ELR (cell line): ENCODE data around the gene TGFBI.
A peak's percentile ranks its signal among the peaks of the same experiment; 100 is the strongest.

ENCODE experiments used
- DNase-seq: peaks from one replicate; pipeline ENCODE4 v3.0.0-alpha.2; 2015; ENCODE audit warnings: low read depth

Gene TGFBI

GRCh38 chr5:136028782-136029742, at the start of gene TGFBI:
Gene TGFBI (plus strand): TSS chr5:136028988. CDS start chr5:136029056, 68 bp downstream.
- DNase-seq: peak; percentile 84

- no peak for DNase-seq
These were observed 49.8 kb upstream of the TGFBI start for GRCh38 chr5:135978993-135979392.

DNA sequence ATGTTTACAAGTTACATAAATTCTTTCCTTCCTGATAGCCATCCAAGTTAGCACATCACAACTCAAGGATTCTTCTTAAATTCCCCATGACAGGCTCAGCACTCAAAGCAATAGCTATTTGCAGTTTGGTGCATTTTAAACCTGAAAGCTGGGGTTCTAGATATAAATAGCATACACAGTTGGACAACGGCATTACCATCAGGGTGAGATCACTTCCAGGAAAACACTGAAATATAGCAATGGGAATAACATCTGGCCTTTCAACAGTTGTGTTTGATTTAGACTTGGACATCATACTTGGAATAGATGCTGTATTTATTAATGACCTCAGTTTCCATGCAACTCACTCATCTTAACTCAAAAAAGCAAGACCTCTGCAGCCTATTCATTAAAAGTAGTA, 49.3 kb upstream of the TGFBI start:
- DNase-seq: no peak

DNA sequence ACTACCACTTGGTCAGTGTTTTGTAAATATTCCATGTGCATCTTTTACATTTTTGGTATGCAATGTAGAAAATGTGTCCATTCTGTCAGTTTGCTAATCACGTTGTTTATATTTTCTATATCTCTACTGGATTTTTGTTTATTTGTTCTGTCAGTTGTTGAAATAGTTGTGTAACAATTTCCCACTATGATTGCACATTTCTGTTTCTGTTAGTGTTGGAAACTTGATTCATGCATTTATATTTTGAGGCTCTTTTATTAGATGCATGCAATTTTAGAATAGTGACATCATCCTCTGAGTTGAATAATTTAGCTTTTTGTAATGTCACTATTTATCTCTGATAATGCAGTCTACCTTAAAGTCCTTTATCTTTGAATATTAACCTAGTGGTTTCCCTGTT, 48.2 kb upstream of the TGFBI start:
- DNase-seq: no peak

DNA sequence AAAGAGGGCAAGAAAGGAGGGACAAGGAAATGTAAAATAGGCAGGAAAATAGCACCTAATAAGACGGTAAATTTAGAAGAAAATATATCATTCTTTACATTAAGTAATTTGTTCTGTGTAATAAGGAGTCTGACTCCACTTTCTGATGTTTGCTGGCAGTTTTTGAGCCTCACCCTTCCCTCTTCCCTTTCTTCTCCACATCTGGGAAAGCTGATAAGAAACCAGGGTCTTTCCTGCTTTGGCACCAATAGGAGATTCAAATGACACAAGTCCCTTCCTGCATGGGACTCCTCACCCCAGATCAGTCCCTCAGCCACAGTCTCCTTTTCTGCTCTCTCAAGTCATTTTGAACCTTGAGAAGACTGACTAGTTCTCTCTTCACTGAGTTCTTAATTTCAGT, 42.8 kb upstream of the TGFBI start:
- DNase-seq: no peak

GRCh38 chr5:135986401-135986800, 42.4 kb upstream of the TGFBI start:
- DNase-seq: no peak

DNA sequence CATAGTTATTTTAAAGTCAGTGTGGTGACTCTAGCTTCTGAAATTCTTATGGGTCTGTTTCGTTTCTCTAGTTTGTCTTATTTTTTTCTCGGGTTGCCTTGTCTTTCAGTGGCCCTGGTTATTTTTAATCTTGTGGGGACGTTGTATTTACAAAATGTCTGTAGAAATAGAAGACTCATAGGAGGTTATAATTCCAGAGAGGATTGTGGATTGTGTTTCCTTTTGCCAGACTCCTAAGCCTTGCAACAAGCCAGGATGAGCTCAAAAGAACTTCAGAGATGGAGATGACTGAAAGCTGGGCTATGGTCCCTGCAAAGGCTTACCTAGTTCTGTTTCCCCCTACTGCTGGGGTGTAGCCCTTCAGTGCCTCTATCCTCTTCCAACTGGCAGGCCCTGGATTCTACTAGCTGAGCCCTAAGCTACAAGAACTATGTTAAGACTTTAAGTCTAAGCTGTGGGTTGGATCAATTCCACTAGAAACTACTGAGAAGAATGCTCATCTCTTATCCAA, 41.8 kb upstream of the TGFBI start:
- DNase-seq: no peak

GRCh38 chr5:135988546-135988945, 40.2 kb upstream of the TGFBI start:
- no peak for DNase-seq

GRCh38 chr5:135989686-135990085, 39.1 kb upstream of the TGFBI start:
- DNase-seq: no peak

DNA sequence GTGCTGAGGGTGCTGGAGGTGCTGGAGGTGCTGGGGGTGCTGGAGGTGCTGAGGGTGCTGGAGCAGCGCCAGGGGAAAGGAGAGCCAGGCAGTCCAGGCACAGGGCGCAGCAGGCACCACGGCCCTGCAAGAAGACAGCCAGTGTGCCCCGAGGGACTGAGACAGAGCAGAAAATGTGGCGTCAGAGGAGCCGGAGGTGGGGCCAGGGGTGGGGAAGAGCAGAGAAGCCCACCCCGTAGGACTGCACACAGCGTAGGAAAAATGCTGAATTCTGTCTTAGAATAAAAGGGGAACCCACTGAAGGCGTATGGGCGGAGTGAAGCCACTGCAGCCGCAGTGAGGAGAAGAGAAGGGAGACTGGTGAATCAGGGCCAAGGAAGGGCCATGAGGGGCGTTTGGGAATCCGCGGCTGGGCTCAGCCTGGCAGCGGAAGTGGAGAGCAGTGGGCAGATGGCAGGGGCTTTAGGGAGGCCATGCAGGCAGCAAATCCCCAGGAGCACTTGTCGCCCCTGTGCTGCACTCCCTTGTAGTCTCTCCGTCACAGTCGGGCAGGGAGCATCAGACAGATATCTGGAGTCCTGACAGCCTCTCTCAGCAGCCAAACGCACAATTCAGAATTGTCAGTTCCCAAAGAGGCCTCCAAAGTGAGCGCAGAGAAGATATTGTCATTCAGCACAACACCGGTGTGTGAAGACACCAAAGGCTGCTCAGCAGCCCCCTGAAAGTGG, 38.1 kb upstream of the TGFBI start:
- DNase-seq: no peak

- no peak for DNase-seq
These were observed 37.4 kb upstream of the TGFBI start for GRCh38 chr5:135991429-135991828.

DNA sequence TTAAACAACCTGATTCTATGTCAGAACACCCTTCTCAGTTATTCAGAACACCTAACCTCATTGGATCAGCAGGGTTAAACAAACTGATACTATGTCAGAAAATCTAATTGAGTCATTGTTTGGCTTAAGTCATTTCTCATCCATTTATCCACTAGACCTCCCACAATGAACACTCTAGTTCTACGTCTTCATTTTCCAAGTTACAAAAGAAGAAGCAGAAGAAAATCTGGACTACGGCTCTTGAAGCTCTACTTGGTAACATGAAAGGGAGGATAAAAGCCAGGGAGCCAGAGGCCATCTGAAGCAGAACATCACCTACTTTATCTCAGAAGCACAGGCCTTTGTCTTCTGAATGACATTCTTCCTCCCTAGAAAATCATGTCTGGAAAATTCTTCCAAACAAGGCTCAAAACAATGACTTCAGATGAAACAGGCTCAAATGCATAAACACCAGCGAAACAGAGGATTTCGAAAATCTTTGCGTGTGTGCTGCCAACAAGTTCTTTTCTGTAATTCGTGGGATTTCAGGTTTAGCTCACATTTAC, 35.4 kb upstream of the TGFBI start:
- DNase-seq: peak; percentile 51

GRCh38 chr5:135993880-135994636, 34.7 kb upstream of the TGFBI start:
- DNase-seq: peak; percentile 77

DNA sequence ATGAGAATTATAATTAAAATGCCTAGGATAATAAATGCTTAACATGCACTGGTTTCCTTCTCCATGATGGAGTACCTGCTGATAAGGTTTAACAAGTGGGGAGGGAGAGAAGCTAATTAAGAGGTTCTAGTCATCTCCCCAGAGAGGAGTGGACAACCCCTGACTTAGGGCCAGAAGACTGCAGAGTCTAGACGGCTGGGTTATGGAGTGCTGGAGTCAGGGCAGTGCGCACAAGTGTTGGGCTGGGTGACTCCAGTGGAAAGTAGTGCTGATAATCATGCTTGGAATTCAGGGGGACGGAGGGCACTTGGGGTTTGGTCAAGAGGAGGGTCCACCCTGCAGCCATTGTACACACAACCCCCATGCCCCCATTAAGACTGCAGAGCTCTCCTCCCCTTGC, 32.8 kb upstream of the TGFBI start:
- DNase-seq: no peak

DNA sequence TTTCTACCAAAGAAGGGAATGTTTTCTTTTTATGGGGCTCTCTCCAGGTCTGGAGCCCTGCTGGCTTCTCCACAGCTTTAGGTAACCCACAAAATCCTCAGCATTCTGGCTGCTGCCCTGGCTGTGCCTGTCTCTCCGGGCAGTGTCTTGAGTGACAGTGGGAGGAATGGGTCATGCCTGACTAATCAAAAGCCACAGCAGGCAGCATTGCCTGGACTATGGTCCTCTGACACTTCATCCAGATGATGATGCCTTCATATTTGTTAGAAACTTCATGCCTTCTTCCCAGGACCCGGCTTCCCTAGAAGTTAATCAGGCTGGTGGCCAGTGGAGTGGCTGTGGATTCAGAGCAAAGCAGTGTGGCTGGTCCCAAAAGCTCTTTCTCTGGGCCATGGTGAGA, 32.2 kb upstream of the TGFBI start:
- peak; percentile 85 for DNase-seq

- DNase-seq: no peak
These were observed 31.0 kb upstream of the TGFBI start for GRCh38 chr5:135997673-135998335.

GRCh38 chr5:135998889-135999288, 29.9 kb upstream of the TGFBI start:
- DNase-seq: no peak

DNA sequence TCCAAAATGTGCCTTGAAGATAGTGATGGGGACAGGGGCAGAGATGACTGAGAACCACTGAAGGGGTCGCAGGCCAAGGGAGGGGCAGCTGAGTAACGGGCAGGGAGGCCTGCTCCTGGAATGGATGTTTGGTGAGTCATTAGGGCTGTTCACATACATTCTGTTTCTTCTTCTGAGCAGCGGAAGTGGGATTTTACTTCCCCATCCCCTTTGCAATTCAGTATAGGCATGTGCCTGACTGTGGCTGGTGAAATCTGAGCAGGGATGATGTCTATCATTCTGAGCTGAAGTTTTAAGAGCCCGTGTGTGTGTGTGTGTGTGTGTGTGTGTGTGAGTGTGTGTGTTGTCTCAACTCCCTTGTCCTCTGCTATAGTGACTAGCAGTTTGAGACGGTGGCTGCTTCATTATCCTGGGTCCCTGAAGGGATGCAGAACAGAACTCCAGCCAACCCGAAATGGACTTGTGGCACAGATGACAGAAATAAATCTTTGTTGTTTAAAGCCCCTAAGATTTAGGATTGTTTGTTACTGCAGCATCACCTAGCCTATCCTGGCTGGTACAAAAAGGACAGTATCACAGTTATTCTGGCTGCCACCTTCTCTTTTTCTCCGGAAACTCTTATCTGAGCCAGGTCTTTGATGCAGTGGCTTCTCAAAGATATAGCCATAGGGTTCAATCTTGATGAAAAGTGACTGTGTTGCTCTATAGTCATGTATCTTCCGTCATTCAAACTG, 29.2 kb upstream of the TGFBI start:
- peak; percentile 89 for DNase-seq

DNA sequence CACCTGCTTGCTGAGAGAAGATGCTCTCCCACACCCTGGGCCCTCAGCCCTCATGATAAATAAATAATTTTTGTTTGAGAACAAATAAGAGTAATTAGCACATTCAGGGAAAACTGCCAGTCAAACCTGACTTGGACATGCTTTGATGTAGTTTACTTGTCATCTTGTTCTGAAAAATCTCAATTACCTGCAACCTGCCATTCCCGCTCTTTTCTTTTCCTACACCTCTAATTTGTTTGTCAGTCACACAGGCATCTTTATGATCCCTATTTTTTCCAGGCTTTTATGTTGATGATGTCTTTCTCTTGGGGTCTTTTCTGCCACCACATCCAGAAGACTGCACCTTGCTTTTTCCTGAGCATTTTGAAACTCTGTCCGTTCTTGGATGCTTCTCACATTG, 28.6 kb upstream of the TGFBI start:
- no peak for DNase-seq

DNA sequence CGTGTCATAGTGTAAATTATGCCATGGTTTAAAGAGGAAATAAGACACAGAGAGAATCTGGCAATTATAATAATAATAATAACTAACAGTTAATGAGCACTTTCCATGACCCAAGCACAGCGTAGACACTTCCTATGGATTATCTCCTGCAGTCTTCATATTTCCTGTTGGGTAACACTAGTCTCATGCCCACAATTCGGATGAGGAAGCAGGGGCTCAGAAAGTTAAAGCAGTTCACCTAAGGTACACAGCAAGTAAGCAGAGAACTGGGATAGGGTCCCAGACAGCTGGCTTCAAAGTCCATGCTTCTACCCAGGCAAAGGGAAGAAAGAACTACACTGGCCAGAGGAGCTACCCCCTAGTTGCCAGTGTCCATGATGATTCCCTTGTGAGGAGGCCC, 27.9 kb upstream of the TGFBI start:
- DNase-seq: no peak
